Inferior parietal cortex (tissue), 1 donor: ENCODE results near the gene DVL1.

Source experiments
- DNase-seq: peaks from one replicate; pipeline ENCODE4 v3.0.0-alpha.2; 2016; ENCODE audit errors: extremely low spot score

The DVL1 gene

DNA sequence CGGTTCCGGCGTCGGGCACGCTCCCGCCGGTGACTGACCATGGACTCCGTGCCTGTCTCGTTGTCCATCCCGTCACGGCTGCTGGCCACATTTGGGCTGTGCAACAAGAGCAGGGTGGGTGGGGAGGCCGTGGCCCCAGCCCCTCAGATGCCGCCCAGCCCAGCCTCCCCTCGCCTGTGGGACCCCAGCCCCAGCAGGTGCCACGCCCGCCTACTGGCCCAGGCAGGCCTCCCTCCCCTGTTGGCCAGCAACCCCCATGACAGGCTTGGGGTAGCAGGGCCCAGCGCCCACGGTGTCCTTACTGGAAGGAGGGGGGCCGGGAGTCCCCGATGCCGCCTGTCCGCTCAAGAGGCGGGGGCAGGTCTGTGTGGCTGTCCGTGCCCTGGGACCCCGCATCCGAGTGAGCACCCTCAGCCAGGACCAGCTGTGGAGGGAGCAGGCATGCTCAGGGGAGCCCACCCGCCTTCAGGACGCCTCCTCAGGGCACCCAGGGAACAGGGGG lies 7.1 kb downstream of the DVL1 start:
- DNase-seq = no peak

DNA sequence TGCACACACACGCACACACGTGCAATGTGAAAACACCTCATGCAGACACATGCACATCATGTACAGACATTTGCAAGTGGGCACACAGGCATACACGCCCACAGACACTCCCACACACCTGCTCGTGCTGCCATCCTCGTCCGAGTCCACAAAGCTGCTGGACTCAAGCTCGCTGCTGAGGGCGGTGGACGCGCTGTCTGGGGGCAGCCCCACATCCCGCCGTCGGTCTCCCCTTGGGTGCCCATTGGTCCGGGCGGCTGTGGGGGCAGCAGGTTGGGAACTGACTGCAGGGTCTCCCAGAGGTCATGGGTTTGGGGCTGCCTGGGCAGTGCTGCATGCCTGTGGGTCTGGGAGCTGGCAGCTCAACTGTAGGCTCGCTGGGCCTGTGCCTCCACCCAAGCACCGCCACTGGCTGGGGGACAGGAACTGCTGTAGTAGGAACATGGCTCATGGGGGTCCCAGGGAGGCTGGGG lies 7.6 kb downstream of the DVL1 start:
- no peak for DNase-seq

DNA sequence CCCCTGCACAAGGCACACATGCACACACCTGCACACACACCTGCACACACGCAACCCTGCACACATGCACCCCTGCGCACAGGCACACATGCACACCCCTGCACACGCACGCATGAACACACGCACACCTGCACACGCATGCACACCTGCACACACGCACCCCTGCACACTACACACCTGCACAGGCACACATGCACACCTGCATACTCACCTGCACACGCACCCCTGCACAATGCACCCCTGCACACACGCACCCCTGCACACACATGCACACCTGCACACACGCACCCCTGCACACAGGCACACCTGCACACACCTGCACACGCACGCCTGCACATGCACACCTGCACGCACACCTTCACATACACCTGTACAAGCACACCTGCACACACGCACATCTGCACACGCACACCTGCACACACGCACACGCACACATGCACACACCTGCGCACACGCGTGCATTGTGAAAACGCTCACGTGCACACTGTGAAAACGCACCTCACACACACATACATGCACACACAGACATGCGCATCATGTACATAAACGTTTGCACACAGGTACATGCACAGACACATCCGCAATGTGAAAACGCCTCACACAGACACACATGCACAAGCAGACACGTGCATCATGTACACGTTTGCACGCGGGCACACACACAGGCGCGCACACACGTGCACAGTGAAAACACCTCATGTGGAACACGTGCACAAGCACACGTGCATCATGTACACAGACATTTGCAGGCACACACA lies 8.2 kb downstream of the DVL1 start:
- no peak for DNase-seq

DNA sequence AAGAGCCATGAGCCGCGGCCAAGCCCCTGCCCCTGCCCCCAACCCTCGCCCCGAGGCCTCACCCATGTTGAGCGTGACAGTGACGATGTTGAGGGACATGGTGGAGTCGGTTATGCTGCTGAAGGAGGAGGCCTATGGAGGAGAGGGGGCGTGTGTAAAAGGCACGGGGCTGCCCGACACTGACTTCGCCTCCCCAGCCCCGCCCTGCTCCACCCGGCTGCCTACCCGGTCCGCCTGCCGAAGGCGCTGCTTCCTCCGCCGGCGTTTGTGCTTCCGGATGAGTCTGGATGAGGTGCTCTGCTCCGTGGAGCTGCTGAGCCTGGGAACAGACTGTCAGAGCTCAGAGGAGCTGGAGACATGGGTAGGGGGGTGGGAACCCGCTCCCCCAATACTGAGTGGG lies 9.0 kb downstream of the DVL1 start:
- DNase-seq = no peak

DNA sequence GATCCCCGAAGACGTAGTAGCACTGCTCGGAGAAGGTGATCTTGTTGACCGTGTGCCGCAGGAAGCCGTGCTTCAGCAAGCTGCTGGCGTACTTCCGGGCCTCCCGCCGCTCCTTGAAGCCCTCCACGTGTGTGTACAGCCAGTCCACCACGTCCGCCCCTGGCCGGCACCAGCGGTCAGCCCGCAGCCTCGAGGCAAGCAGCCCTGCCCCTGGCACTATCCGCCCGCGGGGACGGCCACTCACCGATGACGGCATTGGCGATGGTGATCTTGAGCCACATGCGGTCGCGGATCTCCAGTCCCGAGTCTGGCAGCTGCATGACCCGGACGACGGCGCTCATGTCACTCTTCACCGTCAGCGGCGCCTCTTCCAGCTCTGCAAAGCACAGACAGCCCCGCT lies 10.9 kb downstream of the DVL1 start:
- no peak for DNase-seq

DNA sequence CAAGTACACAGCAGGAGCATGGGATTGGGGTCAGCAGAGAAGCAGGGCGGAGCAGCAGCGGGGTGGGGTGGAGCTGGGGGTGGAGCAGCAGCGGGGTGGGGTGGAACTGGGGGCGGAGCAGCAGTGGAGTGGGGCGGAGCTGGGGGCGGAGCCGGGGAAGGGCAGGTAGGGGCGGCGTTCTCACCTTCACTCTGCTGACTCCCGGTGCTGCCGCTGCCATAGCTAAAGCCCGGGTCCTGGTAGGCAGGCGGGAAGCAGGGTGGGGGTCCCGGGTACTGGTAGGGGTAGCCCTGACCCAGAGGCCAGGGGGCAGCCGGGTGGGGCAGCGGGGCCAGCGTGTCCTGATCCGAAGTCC lies 11.4 kb downstream of the DVL1 start:
- no peak for DNase-seq

DNA sequence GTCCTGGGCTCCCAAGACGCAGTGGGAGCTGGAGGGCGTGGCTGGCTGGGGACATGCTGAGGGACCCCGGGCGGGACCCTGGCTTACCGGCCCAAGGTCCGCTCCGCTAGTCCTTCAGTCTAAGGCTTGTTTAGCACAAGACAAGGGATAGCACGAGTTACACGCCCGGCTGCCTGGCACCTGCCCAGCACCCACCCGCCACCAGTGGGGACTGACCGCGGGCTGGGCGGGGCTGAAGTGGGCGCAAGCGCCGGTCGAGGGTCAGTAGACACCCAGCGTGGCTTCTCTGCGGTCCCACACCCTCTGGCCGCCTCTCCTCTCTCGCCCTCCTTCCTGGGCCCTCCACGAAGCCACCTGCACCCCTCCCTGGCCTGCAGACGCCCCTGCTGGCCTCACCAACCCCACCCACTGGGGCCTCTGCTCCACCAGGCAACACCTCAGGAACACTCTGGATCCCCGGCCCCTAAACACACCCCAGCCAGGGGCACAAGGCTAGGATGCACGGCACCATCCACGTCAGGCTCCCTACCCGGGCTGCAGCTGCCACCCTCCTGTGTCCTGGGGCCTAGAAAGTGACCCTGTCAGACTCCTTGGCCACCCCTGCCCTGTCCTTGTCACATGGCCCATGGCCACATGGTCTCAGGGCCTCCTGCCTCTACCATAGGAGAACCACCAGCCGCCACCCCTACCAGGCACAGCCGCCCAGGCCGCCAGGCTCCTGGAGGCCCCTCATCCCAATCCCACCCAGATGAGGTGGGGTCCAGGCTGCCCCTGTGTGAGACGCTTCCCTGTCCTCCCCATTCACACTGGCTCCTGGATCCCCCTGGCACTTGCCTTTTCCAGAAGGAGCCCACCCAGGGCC lies 12.1 kb downstream of the DVL1 start:
- no peak for DNase-seq

DNA sequence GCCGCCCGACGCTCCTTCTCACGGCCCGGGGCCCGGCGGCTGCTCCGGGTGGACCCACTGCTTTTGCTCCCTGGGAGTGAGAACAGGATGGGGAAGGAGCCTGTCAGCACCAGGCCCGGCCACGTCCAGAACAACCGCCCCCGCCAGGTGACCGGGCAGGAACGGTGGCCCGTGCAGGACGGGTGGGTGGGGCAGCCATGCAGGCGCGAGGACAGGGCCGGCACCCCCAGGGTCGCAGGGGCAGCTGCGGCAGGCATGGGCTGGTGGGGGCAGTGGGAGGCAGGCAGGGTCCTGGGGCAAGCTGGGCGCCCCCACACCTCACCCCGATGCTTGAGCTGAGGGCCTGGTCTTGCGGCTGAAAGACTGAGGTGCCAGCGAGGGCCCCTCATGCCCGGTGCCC lies 12.8 kb downstream of the DVL1 start:
- DNase-seq = no peak

DNA sequence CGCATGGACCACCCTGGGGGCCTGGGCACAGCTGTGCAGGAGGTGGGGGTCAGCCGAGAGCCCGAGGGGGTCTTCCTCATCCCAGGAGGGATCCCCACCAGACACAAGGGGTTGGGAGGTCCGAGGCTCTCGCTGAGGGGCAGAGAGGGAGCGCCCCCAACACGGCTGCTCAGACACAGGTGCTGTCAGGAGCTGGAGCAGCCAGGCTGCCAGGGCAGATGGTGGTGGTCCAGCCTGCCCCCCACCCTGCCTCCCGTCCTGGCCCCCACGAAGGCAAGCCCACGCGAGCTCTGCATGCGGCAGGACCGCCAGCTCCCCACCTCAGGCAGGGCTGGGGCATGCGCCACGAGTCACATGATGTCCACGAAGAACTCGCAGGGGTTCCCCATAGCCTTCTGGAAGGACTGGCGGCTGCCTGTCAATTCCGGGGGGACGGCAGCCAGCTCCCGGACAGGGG lies 13.4 kb downstream of the DVL1 start:
- DNase-seq = no peak

DNA sequence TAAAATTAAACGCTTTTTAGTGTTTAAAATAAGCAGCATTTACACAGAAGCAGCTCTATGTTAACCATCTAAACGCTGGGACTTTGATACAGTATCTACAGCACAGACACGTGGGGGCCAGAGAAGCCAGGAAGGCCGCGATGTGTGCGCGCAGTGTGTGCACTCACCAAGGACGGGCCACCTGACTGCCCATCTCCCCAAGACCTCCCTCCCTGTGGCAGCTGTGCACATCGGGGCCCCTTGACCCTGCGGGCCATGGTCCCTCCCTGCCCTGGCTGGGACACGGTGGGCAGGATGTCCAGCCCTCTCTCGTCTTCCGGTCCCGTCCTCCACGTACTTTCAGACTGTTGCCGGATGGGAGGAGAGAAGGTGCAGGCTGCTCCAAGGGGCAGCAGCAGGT lies 13.9 kb downstream of the DVL1 start:
- no peak for DNase-seq

DNA sequence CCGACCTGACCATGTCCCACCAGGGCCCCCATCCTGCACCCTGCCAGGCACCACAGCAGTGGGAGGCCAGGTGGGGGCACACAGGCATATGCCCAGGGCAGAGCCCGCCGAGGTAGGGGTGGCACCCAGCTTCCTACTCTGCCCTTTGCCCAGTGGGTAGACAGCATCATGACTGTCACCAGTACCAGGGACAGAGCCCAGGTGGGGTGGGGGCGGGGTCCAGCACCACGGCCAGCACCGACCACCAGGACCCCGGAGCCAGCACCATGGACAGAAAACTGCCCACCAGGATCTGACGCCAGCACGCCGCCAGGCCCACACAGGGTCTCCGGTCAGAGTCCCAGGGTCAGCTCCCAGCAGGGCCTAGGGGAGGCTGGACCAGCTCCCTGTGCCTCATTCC lies 14.4 kb downstream of the DVL1 start:
- DNase-seq = no peak

DNA sequence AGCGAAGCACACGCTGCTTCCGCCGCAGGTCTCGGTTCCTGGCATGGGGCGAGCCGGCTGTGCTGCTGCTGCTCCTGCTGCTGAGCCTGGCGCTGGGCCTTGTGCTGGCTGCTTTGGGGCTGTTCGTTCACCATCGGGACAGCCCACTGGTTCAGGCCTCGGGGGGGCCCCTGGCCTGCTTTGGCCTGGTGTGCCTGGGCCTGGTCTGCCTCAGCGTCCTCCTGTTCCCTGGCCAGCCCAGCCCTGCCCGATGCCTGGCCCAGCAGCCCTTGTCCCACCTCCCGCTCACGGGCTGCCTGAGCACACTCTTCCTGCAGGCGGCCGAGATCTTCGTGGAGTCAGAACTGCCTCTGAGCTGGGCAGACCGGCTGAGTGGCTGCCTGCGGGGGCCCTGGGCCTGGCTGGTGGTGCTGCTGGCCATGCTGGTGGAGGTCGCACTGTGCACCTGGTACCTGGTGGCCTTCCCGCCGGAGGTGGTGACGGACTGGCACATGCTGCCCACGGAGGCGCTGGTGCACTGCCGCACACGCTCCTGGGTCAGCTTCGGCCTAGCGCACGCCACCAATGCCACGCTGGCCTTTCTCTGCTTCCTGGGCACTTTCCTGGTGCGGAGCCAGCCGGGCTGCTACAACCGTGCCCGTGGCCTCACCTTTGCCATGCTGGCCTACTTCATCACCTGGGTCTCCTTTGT lies 15.5 kb downstream of the DVL1 start:
- no peak for DNase-seq

DNA sequence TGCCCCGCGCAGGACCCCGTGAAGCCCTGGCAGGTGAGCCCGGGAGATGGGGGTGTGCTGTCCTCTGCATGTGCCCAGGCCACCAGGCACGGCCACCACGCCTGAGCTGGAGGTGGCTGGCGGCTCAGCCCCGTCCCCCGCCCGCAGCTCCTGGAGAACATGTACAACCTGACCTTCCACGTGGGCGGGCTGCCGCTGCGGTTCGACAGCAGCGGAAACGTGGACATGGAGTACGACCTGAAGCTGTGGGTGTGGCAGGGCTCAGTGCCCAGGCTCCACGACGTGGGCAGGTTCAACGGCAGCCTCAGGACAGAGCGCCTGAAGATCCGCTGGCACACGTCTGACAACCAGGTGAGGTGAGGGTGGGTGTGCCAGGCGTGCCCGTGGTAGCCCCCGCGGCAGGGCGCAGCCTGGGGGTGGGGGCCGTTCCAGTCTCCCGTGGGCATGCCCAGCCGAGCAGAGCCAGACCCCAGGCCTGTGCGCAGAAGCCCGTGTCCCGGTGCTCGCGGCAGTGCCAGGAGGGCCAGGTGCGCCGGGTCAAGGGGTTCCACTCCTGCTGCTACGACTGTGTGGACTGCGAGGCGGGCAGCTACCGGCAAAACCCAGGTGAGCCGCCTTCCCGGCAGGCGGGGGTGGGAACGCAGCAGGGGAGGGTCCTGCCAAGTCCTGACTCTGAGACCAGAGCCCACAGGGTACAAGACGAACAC lies 16.3 kb downstream of the DVL1 start:
- no peak for DNase-seq

DNA sequence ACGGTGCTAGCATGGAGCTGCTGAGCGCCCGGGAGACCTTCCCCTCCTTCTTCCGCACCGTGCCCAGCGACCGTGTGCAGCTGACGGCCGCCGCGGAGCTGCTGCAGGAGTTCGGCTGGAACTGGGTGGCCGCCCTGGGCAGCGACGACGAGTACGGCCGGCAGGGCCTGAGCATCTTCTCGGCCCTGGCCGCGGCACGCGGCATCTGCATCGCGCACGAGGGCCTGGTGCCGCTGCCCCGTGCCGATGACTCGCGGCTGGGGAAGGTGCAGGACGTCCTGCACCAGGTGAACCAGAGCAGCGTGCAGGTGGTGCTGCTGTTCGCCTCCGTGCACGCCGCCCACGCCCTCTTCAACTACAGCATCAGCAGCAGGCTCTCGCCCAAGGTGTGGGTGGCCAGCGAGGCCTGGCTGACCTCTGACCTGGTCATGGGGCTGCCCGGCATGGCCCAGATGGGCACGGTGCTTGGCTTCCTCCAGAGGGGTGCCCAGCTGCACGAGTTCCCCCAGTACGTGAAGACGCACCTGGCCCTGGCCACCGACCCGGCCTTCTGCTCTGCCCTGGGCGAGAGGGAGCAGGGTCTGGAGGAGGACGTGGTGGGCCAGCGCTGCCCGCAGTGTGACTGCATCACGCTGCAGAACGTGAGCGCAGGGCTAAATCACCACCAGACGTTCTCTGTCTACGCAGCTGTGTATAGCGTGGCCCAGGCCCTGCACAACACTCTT lies 17.0 kb downstream of the DVL1 start:
- DNase-seq = no peak

DNA sequence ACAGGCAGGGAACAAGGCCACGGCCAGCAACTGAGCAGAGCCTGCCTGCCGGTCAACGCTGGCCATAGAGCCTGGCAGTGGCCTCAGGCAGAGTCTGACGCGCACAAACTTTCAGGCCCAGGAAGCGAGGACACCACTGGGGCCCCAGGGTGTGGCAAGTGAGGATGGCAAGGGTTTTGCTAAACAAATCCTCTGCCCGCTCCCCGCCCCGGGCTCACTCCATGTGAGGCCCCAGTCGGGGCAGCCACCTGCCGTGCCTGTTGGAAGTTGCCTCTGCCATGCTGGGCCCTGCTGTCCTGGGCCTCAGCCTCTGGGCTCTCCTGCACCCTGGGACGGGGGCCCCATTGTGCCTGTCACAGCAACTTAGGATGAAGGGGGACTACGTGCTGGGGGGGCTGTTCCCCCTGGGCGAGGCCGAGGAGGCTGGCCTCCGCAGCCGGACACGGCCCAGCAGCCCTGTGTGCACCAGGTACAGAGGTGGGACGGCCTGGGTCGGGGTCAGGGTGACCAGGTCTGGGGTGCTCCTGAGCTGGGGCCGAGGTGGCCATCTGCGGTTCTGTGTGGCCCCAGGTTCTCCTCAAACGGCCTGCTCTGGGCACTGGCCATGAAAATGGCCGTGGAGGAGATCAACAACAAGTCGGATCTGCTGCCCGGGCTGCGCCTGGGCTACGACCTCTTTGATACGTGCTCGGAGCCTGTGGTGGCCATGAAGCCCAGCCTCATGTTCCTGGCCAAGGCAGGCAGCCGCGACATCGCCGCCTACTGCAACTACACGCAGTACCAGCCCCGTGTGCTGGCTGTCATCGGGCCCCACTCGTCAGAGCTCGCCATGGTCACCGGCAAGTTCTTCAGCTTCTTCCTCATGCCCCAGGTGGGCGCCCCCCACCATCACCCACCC lies 17.9 kb downstream of the DVL1 start, which contains the start of gene TAS1R3:
TSS of gene TAS1R3 (plus strand) at position 213 of the 898 bp plus-strand sequence. CDS start at position 279, 66 bp downstream.
- DNase-seq = no peak

DNA sequence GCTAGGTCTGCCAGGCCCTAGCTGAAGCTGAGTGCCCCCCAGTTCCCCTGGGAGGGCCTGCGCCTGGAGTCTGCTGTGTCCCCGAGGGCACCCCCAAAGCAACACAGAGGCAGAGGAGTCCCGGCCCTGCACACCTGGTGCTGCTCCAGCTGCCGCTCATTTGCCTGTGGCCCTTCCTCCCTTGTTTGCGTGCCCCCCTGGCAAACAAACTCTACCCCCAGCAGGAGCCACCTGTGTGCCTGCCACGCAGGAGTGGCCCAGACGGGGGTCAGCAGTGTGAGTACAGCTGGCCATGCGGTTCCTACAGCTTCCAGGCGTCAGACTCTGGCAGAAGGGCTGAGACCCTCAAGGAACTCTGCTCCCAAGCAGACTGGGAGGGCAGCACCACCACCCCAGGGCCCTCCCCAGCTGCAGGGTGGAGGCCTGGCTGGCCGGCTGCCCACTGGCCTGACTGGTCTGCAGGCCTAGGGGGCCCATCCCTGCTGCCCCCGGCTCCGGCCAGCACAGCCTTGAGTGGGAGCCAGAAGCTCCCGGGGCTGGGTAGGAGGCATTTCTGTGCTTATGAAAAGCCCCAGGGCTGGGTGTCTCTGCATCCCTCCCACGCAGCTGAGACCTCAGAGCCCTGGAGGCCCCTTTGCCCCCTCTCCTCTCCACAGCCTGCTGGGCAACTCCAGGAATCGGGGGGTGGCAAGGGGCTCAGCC lies 18.7 kb downstream of the DVL1 start:
- no peak for DNase-seq

DNA sequence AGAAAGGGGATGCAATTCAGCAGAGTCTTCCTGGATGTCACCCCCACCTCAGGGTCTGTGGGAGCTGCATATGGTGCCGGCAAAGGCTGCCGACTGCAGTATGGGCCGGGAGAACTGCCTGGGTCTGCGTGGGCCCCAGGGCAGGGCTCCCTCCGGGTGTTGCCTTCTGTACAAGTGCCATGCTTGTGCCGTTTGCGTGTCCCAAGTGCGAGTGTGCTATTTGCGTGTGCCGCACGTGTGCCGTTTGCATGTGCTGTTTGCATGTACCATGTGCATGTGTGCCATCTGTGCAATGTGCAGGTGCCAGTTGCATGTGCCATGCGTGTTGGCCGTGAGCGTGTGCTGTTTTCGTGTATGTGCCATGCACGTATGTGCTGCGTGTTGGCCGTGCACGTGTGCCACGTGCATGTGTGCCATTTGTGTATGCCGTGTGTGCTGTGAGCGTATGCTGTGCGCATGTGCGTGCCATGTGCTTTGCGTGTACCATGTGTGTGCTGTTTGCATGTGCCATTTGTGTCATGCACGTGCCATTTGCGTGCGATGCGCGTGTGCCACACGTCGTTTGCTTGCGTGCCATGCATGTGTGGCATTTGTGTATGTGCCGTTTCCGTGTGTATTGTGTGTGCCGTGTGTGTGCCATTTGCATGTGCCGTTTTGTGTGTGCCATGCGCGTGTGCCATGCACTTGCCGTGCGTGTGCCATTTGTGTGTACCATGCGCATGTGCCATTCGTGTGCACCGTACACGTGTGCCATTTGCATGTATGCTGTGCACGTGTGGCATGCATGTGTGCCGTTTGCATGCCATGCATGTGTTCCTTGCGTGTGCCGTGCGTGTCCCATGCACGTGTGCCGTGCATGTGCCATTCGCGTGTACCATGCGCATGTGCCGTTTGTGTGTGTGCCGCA lies 19.7 kb downstream of the DVL1 start:
- DNase-seq = no peak

DNA sequence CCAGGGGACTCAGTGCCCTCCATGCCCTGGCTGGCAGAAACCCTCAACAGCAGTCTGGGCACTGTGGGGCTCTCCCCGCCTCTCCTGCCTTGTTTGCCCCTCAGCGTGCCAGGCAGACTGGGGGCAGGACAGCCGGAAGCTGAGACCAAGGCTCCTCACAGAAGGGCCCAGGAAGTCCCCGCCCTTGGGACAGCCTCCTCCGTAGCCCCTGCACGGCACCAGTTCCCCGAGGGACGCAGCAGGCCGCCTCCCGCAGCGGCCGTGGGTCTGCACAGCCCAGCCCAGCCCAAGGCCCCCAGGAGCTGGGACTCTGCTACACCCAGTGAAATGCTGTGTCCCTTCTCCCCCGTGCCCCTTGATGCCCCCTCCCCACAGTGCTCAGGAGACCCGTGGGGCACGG lies 21.0 kb downstream of the DVL1 start:
- DNase-seq = no peak
